ENCODE measurements around the gene ATM. TPM values are rescaled to one million over a fixed set of nuclear protein-coding genes. Genes with fewer than 3 reads are reported as not detected.

The ATM gene
- total and polyA plus RNA-seq, 2 donors (not counting 3 experiments of a cell fraction or from before 2014, with no cell fraction given): 11.8 to 49.7 TPM

DNA sequence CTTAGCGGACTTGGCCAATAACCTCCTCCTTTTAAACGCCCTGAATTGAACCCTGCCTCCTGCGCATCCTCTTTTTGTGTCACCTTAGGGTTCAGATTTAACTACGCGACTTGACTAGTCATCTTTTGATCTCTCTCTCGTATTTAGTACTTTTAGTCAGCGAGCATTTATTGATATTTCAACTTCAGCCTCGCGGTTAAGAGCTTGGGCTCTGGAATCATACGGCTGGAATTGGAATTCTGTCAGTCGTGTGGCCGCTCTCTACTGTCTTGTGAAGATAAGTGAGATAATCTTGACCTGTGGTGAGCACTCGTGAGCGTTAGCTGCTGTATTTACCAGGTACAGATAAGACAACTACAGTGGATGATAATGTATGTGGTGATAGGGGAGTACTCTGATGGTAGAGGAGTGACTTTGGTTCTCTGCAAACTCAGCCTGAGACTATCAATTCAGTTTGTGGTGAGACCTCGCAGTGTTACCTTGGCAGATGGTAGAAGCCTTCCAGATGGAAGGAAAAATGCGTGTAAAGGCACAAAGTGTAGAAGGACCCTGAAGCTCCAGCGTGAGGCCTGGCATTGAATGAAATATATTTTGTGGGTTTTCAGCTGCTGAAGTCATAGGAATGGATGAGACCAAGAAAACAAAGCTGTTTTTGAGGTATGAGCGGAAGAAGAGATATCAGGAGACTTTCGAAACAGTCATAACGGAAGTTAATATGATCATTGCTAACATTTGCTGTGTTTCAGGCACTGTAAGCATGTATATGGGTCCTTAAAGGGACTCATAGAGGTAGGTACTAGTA is 682 bp downstream of the ATM start:
- Histone ChIP-seq H3K9ac (replicated peaks; ENCODE audit: extremely low read depth, insufficient read depth, low read length) (peak overlapping the region; percentile 90), H3K27me3 (ENCODE audit: control insufficient read depth in 2 of 2, insufficient read depth in 2 of 2, low read length in 2 of 2) (no peaks in the 10 kb centered on the region), H3K36me3 (ENCODE audit: control insufficient read depth in 2 of 2, extremely low read depth in 1 of 2, insufficient read depth in 2 of 2, low read length in 2 of 2) (peaks cover 0 to 5% of the 10 kb centered on the region in 2 experiments), H3K27ac (ENCODE audit: insufficient read depth, low read depth, low read length) (peak overlapping the region; percentile 77), H3K4me3 (replicated peaks in 1 of 3; ENCODE audit: insufficient read depth in 1 of 3, low read depth in 1 of 3, low read length in 3 of 3) (peak overlapping the region; percentile 43 to 88 (median 64)), H3K4me2 (ENCODE audit: insufficient read depth, low read length) (peak overlapping the region; percentile 79), H2AFZ (ENCODE audit: low read depth, low read length) (peak overlapping the region; percentile 63), H4K20me1 (replicated peaks; ENCODE audit: control insufficient read depth, extremely low read depth, insufficient read depth, low read length) (no peaks in the 10 kb centered on the region), H3K4me1 (ENCODE audit: control insufficient read depth, extremely low read depth, insufficient read depth, low read length) (peaks cover 27% of the 10 kb centered on the region), H3K9me3 (replicated peaks; ENCODE audit: control insufficient read depth, insufficient read depth, low read length) (no peaks in the 10 kb centered on the region), H3K79me2 (ENCODE audit: control insufficient read depth, insufficient read depth, low read length) (peaks cover 65% of the 10 kb centered on the region), H3K9me1 (replicated peaks; ENCODE audit: control insufficient read depth, extremely low read depth, insufficient read depth, low read length) (no peaks in the 10 kb centered on the region)
- TF ChIP-seq POLR2A (IDR thresholded peaks at IDR 0.05; ENCODE audit: low read depth, low read length) (no peak), GATA2 (IDR thresholded peaks at IDR 0.05; ENCODE audit: insufficient read depth, insufficient read length, low read depth, low read length) (peak; percentile 17)
- dilution Hi-C loops (cut with MboI; ENCODE audit: extremely low pct_ligation_motif_present, low sequenced_read_pairs) (no loop called here), intact Hi-C loops (cut with micrococcal nuclease) (loop anchor here (1.0 to 10.0 kb wide), 9 partner anchors 13 to 509 kb away; partner anchors contain the start of gene EXPH5)
- CTCF ChIA-PET: interaction anchor here (0.6 to 1.8 kb wide), 15 partner anchors 10 to 432 kb away, joined by 3 to 8 read pairs (median 4); partner anchors contain the start of genes ACAT1 and C11orf65
- FAIRE-seq (peak; percentile 12), DNase-seq (ENCODE audit: low read depth, low spot score) (no peak)
- TSS peak; percentile 61 for BruUV-seq (replicated peaks)
- POLR2A ChIA-PET: no interaction called here

DNA sequence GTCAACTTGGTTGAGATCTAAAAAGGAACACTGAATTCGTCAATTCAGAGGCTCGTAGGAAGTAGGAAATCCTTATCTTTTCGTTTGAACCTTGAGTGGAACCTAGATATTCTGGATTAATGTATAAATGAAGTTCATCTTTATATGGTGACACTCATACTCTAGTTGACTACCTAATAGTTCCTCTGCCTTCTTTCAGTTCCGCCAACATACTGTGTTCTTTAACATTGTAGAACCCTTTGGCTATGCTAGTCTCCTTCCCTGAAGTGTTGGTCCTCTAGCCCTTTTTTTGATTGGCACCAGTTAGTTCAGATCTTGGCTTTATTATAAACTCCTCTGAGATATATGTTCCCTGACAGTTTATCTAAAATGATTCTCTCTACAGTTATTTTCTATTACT is 1.5 kb downstream of the ATM start:
- CTCF ChIA-PET: interaction anchor here (1.4 to 1.8 kb wide), 4 partner anchors 9 to 106 kb away, joined by 4 to 8 read pairs (median 6); no protein-coding TSS in a partner anchor
- no peak for FAIRE-seq

More for the DNA sequence above, 1.5 kb downstream of the ATM start:
- Histone ChIP-seq H3K27me3 (ENCODE audit: control insufficient read depth in 2 of 2, insufficient read depth in 2 of 2, low read length in 2 of 2) (no peaks in the 10 kb centered on the region), H3K36me3 (ENCODE audit: control insufficient read depth in 2 of 2, extremely low read depth in 1 of 2, insufficient read depth in 2 of 2, low read length in 2 of 2) (peaks cover 0 to 8% of the 10 kb centered on the region in 2 experiments), H3K4me3 (replicated peaks in 1 of 3; ENCODE audit: insufficient read depth in 1 of 3, low read depth in 1 of 3, low read length in 3 of 3) (peak overlapping the region in 1 of 3 experiments; percentile 88), H3K9me1 (replicated peaks; ENCODE audit: control insufficient read depth, extremely low read depth, insufficient read depth, low read length) (no peaks in the 10 kb centered on the region), H3K27ac (ENCODE audit: insufficient read depth, low read depth, low read length) (no peak overlapping the region), H3K4me1 (ENCODE audit: control insufficient read depth, extremely low read depth, insufficient read depth, low read length) (peaks cover 27% of the 10 kb centered on the region), H4K20me1 (replicated peaks; ENCODE audit: control insufficient read depth, extremely low read depth, insufficient read depth, low read length) (no peaks in the 10 kb centered on the region), H3K79me2 (ENCODE audit: control insufficient read depth, insufficient read depth, low read length) (peaks cover 57% of the 10 kb centered on the region), H3K4me2 (ENCODE audit: insufficient read depth, low read length) (peak overlapping the region; percentile 79), H2AFZ (ENCODE audit: low read depth, low read length) (no peak overlapping the region), H3K9ac (replicated peaks; ENCODE audit: extremely low read depth, insufficient read depth, low read length) (no peak overlapping the region), H3K9me3 (replicated peaks; ENCODE audit: control insufficient read depth, insufficient read depth, low read length) (no peaks in the 10 kb centered on the region)
- dilution Hi-C loops (cut with MboI; ENCODE audit: extremely low pct_ligation_motif_present, low sequenced_read_pairs) (no loop called here), intact Hi-C loops (cut with micrococcal nuclease) (loop anchor here (5.0 to 10.0 kb wide), 4 partner anchors 98 to 508 kb away; partner anchors contain the start of gene EXPH5)
- POLR2A ChIA-PET: no interaction called here
- BruUV-seq (replicated peaks): no TSS peak
- DNase-seq (ENCODE audit: low read depth, low spot score): no peak
- TF ChIP-seq MYC (IDR thresholded peaks at IDR 0.05; ENCODE audit: low read depth, low read length) (no peak), POLR2A (IDR thresholded peaks at IDR 0.05; ENCODE audit: low read depth, low read length) (no peak)
